T-helper 17 cell (primary cell): Measurements from ENCODE around the gene SRGAP2B. TPM values are rescaled to one million over a fixed set of nuclear protein-coding genes. Genes with fewer than 3 reads are reported as not detected.
"Not testable (repeated sequence)": the region's sequence is repeated elsewhere in the genome, so short reads cannot be mapped to it uniquely, and the experiment has no call there.

Source experiments
- ATAC-seq: fragments of 150-1000 bp; cut with Tn5 transposase; 2 replicates; pipeline ENCODE4 v1.10.0; 2021; ENCODE audit warnings: mild to moderate bottlenecking, moderate library complexity
- DNase-seq, 3 donors: peaks; one replicate each; pipeline versions ENCODE4 v3.0.0 to v3.0.0-alpha.2; 2020 to 2021
- H3K9me3 ChIP-seq: one replicate; pipeline ENCODE4 v1.7.0; 2013; ENCODE audit warnings: low read length, mild to moderate bottlenecking; ENCODE audit not compliant: control insufficient read depth, poor library complexity, severe bottlenecking
- H3K27ac Mint-ChIP-seq: one replicate; pipeline ENCODE4 v1.8.0; 2022; ENCODE audit warnings: mild to moderate bottlenecking, moderate library complexity, mixed read lengths
- H3K27me3 Mint-ChIP-seq: one replicate; pipeline ENCODE4 v1.8.0; 2022; ENCODE audit warnings: mixed read lengths
- H3K36me3 Mint-ChIP-seq: one replicate; pipeline ENCODE4 v1.8.0; 2022; ENCODE audit warnings: low read depth, mixed read lengths
- H3K4me1 Mint-ChIP-seq: one replicate; pipeline ENCODE4 v1.8.0; 2022; ENCODE audit warnings: mild to moderate bottlenecking, mixed read lengths
- H3K4me3 Mint-ChIP-seq: one replicate; pipeline ENCODE4 v1.8.0; 2022; ENCODE audit warnings: mild to moderate bottlenecking, moderate library complexity, mixed read lengths
- total RNA-seq, 4 donors: library from RNA in 2 of 4; stranded (reverse) in 2 of 4; gene quantifications; one replicate each; pipeline ENCODE4 v1.2.3 and lab custom pipeline; 2022 to 2026

Gene SRGAP2B
- total RNA-seq, 2 donors from 2014 or later, result 22.5 to 23.0 TPM

GRCh38 chr1:144986171-144986860 is 108.8 kb downstream of the SRGAP2B start:
- not testable (repeated sequence) for H3K9me3 ChIP-seq, H3K4me1 Mint-ChIP-seq, H3K4me3 Mint-ChIP-seq, H3K36me3 Mint-ChIP-seq, H3K27me3 Mint-ChIP-seq, DNase-seq, ATAC-seq, H3K27ac Mint-ChIP-seq

- H3K4me3 Mint-ChIP-seq, DNase-seq, H3K27ac Mint-ChIP-seq, H3K27me3 Mint-ChIP-seq, H3K36me3 Mint-ChIP-seq, ATAC-seq, H3K9me3 ChIP-seq, H3K4me1 Mint-ChIP-seq: not testable (repeated sequence)
These were observed 109.5 kb downstream of the SRGAP2B start for GRCh38 chr1:144985550-144986170.

GRCh38 chr1:144982802-144983525 is 112.2 kb downstream of the SRGAP2B start:
- ATAC-seq, H3K9me3 ChIP-seq, H3K4me1 Mint-ChIP-seq, H3K4me3 Mint-ChIP-seq, H3K27me3 Mint-ChIP-seq, H3K36me3 Mint-ChIP-seq, DNase-seq, H3K27ac Mint-ChIP-seq: not testable (repeated sequence)

GRCh38 chr1:144981157-144981556 is 114.0 kb downstream of the SRGAP2B start:
- not testable (repeated sequence) for H3K27ac Mint-ChIP-seq, H3K27me3 Mint-ChIP-seq, H3K4me3 Mint-ChIP-seq, H3K9me3 ChIP-seq, H3K36me3 Mint-ChIP-seq, ATAC-seq, DNase-seq, H3K4me1 Mint-ChIP-seq

GRCh38 chr1:144979960-144980595 is 115.0 kb downstream of the SRGAP2B start:
- H3K4me1 Mint-ChIP-seq, H3K4me3 Mint-ChIP-seq, ATAC-seq, H3K27ac Mint-ChIP-seq, H3K36me3 Mint-ChIP-seq, H3K9me3 ChIP-seq, H3K27me3 Mint-ChIP-seq, DNase-seq: not testable (repeated sequence)

- H3K36me3 Mint-ChIP-seq, ATAC-seq, H3K27me3 Mint-ChIP-seq, H3K9me3 ChIP-seq, H3K27ac Mint-ChIP-seq, DNase-seq, H3K4me1 Mint-ChIP-seq, H3K4me3 Mint-ChIP-seq: not testable (repeated sequence)
These were observed 117.3 kb downstream of the SRGAP2B start for GRCh38 chr1:144977856-144978255.

GRCh38 chr1:144971936-144972335 is 123.2 kb downstream of the SRGAP2B start:
- H3K4me1 Mint-ChIP-seq, H3K27ac Mint-ChIP-seq, DNase-seq, H3K9me3 ChIP-seq, H3K27me3 Mint-ChIP-seq, ATAC-seq, H3K36me3 Mint-ChIP-seq, H3K4me3 Mint-ChIP-seq: not testable (repeated sequence)

GRCh38 chr1:144966488-144966887 is 128.6 kb downstream of the SRGAP2B start:
- not testable (repeated sequence) for H3K27ac Mint-ChIP-seq, ATAC-seq

GRCh38 chr1:144964765-144965164 is 130.4 kb downstream of the SRGAP2B start:
- H3K4me1 Mint-ChIP-seq, H3K36me3 Mint-ChIP-seq, H3K27me3 Mint-ChIP-seq, H3K27ac Mint-ChIP-seq, DNase-seq, H3K9me3 ChIP-seq, ATAC-seq, H3K4me3 Mint-ChIP-seq: not testable (repeated sequence)

More at GRCh38 chr1:144966488-144966887, 128.6 kb downstream of the SRGAP2B start:
- not testable (repeated sequence) for H3K4me1 Mint-ChIP-seq, H3K4me3 Mint-ChIP-seq, H3K27me3 Mint-ChIP-seq, DNase-seq, H3K36me3 Mint-ChIP-seq, H3K9me3 ChIP-seq

GRCh38 chr1:144964186-144964585 is 130.9 kb downstream of the SRGAP2B start:
- not testable (repeated sequence) for H3K36me3 Mint-ChIP-seq

GRCh38 chr1:144963571-144963970 is 131.6 kb downstream of the SRGAP2B start:
- DNase-seq, ATAC-seq, H3K36me3 Mint-ChIP-seq, H3K27ac Mint-ChIP-seq, H3K9me3 ChIP-seq, H3K4me1 Mint-ChIP-seq, H3K27me3 Mint-ChIP-seq, H3K4me3 Mint-ChIP-seq: not testable (repeated sequence)

More at GRCh38 chr1:144964186-144964585, 130.9 kb downstream of the SRGAP2B start:
- H3K27ac Mint-ChIP-seq, DNase-seq, H3K4me3 Mint-ChIP-seq, ATAC-seq, H3K9me3 ChIP-seq, H3K4me1 Mint-ChIP-seq, H3K27me3 Mint-ChIP-seq: not testable (repeated sequence)

- not testable (repeated sequence) for H3K27me3 Mint-ChIP-seq, H3K4me1 Mint-ChIP-seq, ATAC-seq, H3K9me3 ChIP-seq, H3K27ac Mint-ChIP-seq, H3K36me3 Mint-ChIP-seq, H3K4me3 Mint-ChIP-seq, DNase-seq
These were observed 133.2 kb downstream of the SRGAP2B start for GRCh38 chr1:144961604-144962583.
